HEK293T (cell line): Measurements from ENCODE around the gene MYO1H.

Experiments
- ELF4 ChIP-seq: fragments of 450-650 bp; IDR thresholded peaks from 2 replicates; pipeline ENCODE4 v1.6.1; 2017; ENCODE audit warnings: antibody characterized with exemption
- FOXA1 ChIP-seq: fragments of 450-650 bp; IDR thresholded peaks from 2 replicates; pipeline ENCODE4 v1.6.1; 2016; ENCODE audit warnings: mild to moderate bottlenecking
- FOXM1 ChIP-seq: fragments of 450-650 bp; IDR thresholded peaks from 2 replicates; pipeline ENCODE4 v1.6.1; 2017; ENCODE audit warnings: mild to moderate bottlenecking, borderline replicate concordance
- L3MBTL2 ChIP-seq: fragments of 450-650 bp; conservative IDR thresholded peaks from 2 replicates; pipeline ENCODE4 v1.6.1; 2016; ENCODE audit warnings: mild to moderate bottlenecking
- NFRKB ChIP-seq: fragments of 450-650 bp; IDR thresholded peaks from 2 replicates; pipeline ENCODE4 v1.6.1; 2016; ENCODE audit warnings: mild to moderate bottlenecking, moderate library complexity
- SP1 ChIP-seq: fragments of 450-650 bp; IDR thresholded peaks from 2 replicates; pipeline ENCODE4 v1.6.1; 2017
- SUZ12 ChIP-seq: fragments of 450-650 bp; IDR thresholded peaks from 2 replicates; pipeline ENCODE4 v1.6.1; 2016; ENCODE audit warnings: mild to moderate bottlenecking

DNA sequence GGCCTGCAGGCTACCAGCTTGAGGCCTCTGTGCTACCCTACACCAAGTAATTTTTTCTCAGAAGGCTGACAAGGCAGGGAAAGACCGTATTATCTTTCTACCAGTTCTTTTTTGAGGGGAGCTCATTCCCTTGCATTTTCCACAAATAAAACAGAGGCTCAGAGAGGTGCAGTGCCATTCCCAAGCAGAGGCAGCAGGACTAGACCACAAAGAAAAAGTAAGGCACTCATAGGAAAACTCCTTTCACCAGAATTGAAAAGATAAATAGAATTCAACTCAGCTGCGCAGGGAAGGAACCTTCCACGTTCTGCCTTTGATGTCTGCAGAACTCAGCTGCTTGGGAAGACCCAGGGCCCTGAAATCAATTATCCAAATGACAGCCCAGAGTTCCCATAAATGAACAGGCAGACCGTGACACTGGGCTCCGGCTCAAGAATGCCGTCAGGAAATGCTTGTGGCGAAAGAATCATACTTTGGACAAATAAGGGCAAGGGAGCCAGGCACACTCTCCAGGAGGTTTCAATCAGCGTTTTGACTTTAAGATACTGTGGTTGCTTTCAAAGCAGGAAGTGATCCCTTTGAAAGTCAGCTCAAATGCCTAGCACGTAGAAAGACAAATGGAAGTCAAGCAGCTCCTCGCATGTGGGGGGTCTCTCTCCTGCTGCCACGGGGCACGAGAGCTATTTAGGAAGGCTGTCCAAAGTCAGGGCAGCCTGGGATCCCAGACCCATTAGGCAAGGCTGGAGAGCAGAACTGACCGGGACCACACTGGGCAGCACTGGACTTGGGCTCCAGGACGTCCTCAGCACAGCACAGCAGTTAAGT, 115.4 kb downstream of the MYO1H start:
- no peak for TF ChIP-seq ELF4
- TF ChIP-seq FOXM1 = no peak
- TF ChIP-seq SUZ12 = no peak
- no peak for TF ChIP-seq FOXA1
- TF ChIP-seq L3MBTL2 = no peak
- no peak for TF ChIP-seq SP1
- TF ChIP-seq NFRKB = no peak
